Prostate gland (tissue), 2 donors: ENCODE results near the gene ALOX5AP.

Experiments
- CTCF ChIP-seq, 4 experiments: fragments of 200-600 bp in 2 of 4; fragments of 450-650 bp in 2 of 4; sonication (generic) in 2 of 4; IDR thresholded peaks; 1 replicate in 3 of 4; 2 replicates in 1 of 4; pipeline ENCODE4 v1.5.1; 2016 to 2019; ENCODE audit warnings: antibody characterized with exemption in 4 of 4, mild to moderate bottlenecking in 2 of 4, moderate library complexity in 2 of 4
- POLR2A ChIP-seq: fragments of 450-650 bp; IDR thresholded peaks from one replicate; pipeline ENCODE4 v1.6.1; 2016; ENCODE audit warnings: antibody characterized with exemption, mild to moderate bottlenecking

GRCh38 chr13:30708541-30708940 is 26.8 kb upstream of the ALOX5AP start:
- TF ChIP-seq POLR2A, result no peak
- no peak for TF ChIP-seq CTCF (IDR thresholded peaks at IDR 0.05)
